Measurements from ENCODE around the gene OR7C1.

Gene OR7C1

DNA sequence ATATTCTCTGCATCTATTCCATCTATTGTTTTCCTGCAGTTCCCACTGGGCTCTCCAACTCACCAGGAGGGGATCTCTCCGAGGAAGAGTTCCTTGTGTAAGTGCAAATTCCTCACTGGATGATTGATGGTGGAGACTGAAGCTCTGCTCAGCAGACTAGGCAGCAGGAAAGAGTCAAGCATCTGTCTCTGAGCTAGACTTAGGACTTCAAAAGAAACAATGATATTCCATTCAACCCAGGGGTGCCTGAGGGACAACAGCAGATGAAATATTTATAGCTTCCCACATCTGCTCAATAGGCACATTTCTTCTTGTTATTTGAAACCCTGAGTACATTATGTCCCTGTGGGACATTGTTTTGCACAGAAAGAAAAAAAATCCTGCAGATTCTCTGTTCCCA lies at the start of gene OR7C1, which contains the start of gene OR7A5:
Gene OR7C1, minus strand, starts transcription at position 175 of the 400 bp plus-strand sequence. CDS start 35,049 bp downstream, outside the sequence.
Gene OR7A5, minus strand, starts transcription at position 175 of the 400 bp plus-strand sequence. CDS start 6,944 bp downstream, outside the sequence.
- TF ChIP-seq, protein P1, sequence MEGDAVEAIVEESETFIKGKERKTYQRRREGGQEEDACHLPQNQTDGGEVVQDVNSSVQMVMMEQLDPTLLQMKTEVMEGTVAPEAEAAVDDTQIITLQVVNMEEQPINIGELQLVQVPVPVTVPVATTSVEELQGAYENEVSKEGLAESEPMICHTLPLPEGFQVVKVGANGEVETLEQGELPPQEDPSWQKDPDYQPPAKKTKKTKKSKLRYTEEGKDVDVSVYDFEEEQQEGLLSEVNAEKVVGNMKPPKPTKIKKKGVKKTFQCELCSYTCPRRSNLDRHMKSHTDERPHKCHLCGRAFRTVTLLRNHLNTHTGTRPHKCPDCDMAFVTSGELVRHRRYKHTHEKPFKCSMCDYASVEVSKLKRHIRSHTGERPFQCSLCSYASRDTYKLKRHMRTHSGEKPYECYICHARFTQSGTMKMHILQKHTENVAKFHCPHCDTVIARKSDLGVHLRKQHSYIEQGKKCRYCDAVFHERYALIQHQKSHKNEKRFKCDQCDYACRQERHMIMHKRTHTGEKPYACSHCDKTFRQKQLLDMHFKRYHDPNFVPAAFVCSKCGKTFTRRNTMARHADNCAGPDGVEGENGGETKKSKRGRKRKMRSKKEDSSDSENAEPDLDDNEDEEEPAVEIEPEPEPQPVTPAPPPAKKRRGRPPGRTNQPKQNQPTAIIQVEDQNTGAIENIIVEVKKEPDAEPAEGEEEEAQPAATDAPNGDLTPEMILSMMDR (IDR thresholded peaks at IDR 0.05; ENCODE audit: low read depth, low read length), result no peak
- peak in 1 of 2 donors; percentile 39 for DNase-seq (ENCODE audit: low read depth in 2 of 2)
- no peak within 1 kb of the TSS for H3K4me3 ChIP-seq (replicated peaks in 1 of 2; ENCODE audit: low read depth in 2 of 2, low read length in 2 of 2)

DNA sequence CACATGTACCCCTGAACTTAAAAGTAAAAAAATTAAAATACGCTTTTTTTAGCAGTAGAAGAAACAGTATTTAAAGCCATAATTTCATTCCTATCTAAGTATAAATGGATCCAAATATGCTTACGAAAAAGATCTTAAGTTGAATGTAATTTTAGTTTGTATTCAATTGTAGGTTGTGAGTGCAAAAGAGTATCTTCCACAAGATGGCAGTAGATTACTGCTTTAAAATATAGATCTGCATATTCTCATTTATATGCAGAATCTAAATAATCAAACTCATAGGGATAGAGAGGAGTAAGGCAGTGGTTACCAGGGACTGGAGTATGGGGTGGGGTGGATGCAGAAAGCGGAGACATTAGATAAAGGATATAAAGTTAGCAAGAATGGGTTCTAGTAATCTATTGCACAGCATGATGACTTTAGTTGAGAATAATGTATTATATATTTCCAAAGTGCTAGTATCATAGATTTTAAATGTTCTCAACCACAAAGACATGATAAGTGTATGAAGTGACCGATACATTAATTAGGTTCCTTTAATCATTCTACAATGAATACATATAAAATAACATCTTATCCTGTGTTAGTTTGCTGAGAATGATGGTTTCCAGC lies 36.7 kb upstream of the OR7C1 start:
- DNase-seq (ENCODE audit: low read depth in 2 of 2), result peak; percentile 30 to 33
- H3K4me3 ChIP-seq (replicated peaks in 1 of 2; ENCODE audit: low read depth in 2 of 2, low read length in 2 of 2), result no peak overlapping the region
- TF ChIP-seq, protein P1 (IDR thresholded peaks at IDR 0.05; ENCODE audit: low read depth, low read length), result peak; percentile 49

DNA sequence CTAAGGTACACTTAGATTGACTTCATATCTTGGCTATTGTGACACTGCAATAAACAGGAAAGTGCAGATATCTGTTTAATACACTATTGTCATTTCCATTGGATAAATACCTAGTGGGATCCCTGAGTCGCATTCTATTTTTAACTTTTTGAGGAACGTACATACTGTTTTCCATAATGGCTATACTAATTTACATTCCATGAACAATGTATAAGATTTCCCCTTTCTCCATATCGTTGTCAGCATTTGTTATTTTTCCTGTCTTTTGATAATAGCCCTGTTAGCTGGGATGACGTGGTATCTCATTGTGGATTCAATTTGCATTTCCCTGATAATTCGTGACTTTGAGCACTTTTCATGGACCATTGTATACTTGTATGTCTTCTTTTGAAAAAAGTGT lies 33.5 kb upstream of the OR7C1 start:
- TF ChIP-seq, protein P1 (IDR thresholded peaks at IDR 0.05; ENCODE audit: low read depth, low read length), result no peak
- H3K4me3 ChIP-seq (replicated peaks in 1 of 2; ENCODE audit: low read depth in 2 of 2, low read length in 2 of 2), result no peak overlapping the region
- no peak for DNase-seq (ENCODE audit: low read depth in 2 of 2)

DNA sequence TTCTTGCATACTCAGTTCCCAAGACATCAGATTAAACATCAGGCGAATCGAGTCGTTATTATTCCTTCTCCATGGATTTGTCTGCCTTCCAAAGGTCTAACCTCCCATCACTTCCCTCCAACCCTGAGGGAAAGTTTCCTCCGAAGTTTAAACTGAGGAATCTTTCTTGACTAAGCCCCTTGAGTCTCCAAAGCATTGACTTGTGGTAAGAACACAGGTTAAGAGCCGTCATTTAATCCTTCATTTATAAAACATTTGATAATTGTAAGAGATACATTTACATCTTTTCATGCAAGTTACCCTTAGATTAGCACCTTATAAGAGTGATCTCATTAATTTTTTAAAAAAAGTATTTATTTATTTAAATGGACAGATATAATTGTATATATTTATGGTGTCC lies 13.8 kb upstream of the OR7C1 start, which contains the start of gene OR7A10:
Gene OR7A10, minus strand, starts transcription at position 101 of the 400 bp plus-strand sequence. CDS start 7,045 bp downstream, outside the sequence.
- DNase-seq (ENCODE audit: low read depth in 2 of 2), result no peak
- TF ChIP-seq, protein P1 (IDR thresholded peaks at IDR 0.05; ENCODE audit: low read depth, low read length), result no peak
- no peak within 1 kb of the TSS for H3K4me3 ChIP-seq (replicated peaks in 1 of 2; ENCODE audit: low read depth in 2 of 2, low read length in 2 of 2)

DNA sequence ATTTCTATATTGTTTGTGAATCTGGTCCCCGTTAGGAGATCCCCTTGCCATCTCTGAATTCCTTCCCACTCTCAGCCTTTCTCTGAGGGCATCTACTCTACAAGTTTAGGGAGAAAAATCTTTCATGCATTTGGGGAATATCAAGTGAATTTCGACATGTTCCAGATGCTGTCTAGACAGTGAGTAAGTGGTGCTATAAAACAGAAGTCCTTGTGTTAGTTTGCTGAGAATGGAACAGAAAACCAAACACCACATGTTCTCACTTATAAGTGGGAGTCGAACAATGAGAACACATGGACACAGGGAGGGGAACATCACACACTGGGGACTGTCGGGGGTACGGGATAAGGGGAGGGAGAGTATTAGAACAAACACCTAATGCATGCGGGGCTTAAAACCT lies 8.6 kb upstream of the OR7C1 start:
- TF ChIP-seq, protein P1 (IDR thresholded peaks at IDR 0.05; ENCODE audit: low read depth, low read length), result no peak
- H3K4me3 ChIP-seq (replicated peaks in 1 of 2; ENCODE audit: low read depth in 2 of 2, low read length in 2 of 2), result no peak overlapping the region
- DNase-seq (ENCODE audit: low read depth in 2 of 2), result peak in 1 of 2 donors; percentile 4

DNA sequence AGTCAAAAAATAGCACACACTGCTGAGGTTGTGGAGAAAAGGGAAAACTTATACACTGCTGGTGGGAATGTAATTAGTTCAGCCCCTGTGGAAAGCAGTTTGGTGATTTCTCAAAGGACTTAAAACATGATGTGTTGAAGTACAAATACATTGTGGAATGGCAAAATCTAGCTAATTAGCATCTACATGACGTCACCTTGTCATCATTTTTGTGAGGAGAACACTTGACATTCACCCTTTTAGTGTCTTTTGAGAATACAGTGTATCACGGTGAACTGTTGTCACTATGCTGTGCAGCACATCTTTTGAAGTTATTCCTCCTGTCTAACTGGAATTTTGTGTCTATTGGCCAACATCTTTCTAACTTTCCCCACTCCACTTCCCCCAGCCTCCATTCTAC lies 8.2 kb upstream of the OR7C1 start:
- H3K4me3 ChIP-seq (replicated peaks in 1 of 2; ENCODE audit: low read depth in 2 of 2, low read length in 2 of 2), result no peak overlapping the region
- no peak for DNase-seq (ENCODE audit: low read depth in 2 of 2)
- TF ChIP-seq, protein P1 (IDR thresholded peaks at IDR 0.05; ENCODE audit: low read depth, low read length), result no peak

All from cardiac fibroblast (primary cell).